HPDE6-E6E7 (cell line): ENCODE data around the gene C15orf39.
"Not testable (repeated sequence)": the region's sequence is repeated elsewhere in the genome, so short reads cannot be mapped to it uniquely, and the experiment has no call there.

Experiments used
- DNase-seq: peaks from one replicate; pipeline ENCODE4 v3.0.0; 2011; ENCODE audit warnings: missing footprints; ENCODE audit errors: extremely low spot score

Gene C15orf39

DNA sequence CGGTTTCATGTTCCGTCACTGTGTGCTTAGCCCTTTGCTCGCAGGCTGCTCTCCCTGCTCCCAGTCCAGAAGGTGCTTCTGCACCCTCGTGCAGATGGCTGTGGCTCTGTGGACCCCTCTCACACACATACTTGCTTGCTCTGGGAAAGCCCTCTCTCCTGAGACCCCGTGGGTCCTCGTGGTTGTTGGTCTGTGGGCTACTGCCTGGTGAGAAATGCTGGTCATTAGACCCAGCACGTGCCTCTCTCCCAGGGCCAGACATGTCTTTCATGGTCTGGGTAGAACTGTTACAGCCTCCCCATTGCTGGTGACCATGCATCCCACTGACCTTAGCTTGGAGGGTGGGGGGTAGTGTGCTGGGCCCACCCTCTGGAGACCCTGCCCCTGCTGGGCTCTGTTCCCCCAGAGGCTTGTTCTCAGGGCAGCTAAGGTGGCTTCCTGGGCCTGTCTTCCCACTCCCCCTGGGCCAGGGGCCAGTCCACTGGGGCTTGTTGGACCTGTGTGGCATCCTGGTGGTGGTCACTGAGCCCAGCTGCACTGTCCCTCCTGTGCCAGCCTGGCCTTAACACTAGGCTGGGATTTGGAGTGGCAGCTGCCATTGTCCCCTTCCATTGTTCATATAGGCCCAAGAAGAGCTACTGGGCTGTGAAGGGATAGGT is 10.6 kb downstream of the C15orf39 start:
- DNase-seq: no peak

DNA sequence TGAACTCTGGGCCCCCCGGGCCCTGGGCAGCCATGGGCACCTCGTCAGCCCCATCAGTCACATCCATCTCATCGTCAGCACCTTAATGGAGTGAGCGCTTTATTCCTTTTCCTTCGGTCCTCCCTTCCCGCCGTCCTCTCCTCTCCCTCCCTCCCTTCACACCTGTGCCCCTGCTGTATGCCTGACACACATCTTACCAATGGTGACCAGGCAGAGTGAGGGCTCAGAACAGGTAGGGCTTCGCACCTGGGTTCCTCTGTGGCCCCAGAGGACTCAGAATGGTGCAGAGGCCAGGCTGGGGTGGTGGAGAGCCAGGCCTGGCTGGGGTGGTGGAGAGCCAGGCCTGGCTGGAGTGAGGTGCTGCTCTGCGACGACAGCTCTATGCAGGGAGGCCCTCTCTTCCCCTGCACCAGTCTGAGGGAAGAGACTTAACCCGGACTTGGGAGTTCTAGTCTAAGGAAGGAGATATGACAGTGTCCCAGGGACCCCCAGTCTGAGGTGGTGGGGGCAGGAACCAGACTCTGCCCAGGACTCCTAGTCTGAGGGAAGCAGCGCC is 11.6 kb downstream of the C15orf39 start:
- no peak for DNase-seq

DNA sequence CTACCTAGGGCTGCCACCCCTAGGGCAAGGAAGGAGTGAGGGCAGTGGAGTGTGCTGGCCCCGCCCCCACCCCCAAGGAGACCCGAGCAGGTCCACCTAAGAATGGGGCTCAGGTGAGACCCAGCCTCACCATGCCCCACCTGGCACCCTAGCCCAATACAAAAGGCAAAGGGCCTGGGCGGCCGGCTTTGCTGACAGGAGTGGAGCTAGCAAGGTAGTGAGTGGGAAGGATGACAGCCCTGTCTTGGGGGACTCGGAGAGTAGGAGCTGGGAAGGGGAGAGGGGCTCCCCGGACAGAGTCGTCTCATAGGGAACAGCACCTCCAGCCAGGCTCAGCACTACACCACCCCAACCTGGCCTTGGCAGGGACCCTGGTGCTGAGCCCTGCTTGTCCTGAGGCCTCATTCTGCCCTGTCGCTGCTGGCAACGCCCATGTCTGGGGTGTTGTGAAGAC is 12.1 kb downstream of the C15orf39 start:
- no peak for DNase-seq

DNA sequence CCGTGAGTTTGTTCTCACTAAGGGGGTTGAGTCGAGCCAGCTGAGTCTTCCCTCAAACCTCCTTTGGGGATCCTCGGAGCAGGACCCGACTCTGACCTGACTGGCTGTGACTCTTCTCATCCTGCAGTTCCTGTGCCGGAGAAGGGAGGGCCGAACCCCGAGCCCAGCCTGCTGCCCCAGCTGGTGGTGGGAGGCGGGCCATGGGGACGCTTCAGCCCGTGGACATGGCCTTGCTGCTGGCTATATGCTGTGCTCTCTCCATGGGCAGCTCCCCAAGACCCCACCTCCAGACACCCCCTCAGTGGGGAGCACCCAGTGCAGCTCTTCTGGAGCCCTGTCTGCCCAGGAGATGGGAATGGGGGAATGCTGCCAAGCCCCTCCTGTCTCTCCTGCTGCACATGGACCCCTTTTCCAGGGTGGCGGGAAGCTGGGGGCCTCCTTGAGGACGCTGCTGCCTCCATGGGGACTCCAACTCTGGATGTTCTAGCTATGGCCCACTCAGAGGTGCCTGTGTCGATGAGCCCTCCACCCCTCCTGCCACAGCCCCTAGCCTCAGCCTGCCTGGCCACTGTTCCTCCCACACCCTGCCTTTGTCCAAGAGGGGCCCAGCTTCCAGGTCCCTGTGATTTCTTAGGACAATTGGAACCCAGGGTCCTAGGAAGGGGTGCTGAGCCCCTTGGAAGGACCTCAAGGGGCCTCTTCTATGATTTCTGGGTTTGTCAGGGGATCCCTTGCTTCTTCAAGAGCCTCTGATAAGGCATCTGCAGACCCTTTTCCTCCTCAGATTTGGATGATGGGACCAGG is 12.8 kb downstream of the C15orf39 start:
- no peak for DNase-seq

DNA sequence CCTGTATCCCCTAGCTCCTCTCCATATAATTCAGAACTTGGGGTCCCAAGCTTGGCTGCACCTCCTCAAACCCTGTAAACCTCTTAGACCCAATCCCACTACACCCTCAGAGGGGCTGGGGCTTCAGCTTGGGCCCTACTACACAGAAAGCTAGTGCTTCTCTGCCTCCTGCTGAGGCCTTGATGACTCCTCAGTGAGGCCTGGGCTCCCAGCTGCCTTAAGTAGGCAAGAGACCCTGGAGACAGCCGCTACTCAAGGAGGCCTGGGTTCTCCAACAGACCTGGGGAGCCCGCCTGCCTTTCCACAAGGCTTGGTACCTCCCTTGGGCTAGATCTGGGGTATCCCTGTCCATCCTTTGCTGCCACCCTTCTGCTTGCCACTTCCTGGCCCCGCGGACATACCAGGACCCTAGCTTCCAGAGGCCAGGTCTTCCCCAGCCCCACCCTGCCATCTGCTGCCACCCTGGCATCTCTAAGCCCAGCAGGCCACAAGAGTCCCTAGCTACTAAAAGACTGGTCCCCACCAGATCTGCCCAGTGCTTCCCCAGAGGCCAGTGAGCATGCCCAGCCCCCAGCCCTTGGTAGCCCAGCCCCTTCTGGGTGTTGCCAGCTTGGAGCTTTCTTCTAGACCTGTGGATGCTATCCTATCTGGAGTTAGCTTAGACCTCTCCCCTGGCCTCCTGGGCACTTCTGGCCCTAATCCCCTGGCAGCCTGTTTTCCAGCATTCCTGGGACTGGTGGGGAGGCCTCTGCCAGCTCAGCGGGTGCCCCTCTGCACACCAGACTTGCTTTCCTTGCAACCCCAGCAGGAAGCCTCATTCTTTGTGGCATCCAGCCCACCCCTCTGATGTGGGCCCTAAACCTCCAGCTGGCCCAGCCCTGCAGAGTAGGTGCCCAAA is 13.7 kb downstream of the C15orf39 start:
- DNase-seq: no peak

DNA sequence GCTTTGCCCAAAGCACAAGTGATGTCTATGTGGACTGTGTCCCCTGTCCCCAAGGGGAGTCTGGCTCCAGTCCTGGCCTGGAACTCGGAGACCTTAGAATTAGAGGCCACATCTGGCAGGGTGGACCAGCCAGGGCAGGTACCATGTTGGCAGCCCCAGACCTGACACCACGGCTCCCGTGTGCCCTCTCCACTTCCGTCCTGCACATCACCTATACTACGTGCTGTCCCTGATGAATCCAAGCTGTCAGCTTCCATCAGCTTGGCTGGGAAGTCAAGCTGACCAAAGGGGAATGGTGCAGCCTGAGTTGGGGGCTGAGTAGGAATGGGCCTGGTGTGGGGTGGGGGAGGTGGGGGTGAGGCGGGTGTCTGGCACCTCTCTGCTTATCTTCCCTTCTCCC is 15.3 kb downstream of the C15orf39 start:
- no peak for DNase-seq

DNA sequence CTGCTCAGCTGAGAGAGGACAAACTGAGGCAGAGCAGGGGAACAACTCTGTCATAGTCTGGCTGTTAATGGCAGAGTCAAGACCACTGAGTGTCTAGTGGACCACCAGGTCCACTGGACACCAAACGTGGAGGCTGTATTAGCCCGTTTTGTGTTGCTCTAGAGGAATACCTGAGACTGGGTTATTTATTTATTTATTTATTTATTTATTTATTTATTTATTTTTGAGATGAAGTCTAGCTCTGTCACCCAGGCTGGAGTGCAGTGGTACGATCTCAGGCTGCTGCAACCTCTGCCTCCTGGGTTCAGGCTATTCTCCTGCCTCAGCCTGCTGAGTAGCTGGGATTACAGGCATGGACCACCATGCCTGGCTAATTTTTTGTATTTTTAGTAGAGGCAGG is 15.9 kb downstream of the C15orf39 start:
- not testable (repeated sequence) for DNase-seq

DNA sequence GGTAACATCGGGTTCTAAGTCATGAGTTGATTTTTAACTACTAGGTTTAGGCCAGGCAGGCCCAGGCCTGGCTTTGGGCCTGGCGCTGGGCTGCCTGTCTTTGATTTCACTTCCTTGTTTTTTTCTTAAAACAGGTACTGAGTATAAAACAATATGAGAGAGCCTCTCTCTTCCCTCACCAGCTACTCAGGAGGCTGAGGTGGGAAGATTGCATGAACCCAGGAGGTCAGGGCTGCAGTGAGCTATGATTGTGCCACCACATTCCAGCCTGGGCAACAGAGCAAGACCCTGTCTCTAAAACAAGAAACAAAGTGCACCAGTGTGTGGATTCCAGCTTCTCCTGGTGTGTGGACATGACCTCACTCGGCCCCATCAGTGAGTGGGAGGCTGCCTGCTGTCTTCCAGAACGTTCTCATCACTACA is 17.8 kb downstream of the C15orf39 start:
- DNase-seq: not testable (repeated sequence)

DNA sequence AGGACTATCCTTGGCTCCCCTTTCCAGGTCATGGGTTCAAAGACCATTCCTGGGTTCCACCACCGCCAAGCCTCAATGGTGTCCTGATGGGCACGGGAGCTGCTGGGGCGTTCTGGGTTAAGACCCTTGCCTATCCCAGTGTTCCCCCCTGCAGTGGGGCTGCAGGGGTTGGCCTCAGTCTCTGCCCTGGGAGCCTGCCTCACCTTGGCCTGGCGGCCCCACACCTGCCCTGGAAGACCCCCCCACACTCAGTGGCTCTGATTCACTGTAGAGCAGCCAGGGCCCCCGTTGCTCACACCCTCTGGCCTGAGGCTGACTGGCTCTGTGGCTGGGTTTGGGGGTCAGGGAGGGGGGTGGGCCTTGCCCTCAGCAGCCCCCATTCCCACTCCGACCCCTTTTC is 22.0 kb downstream of the C15orf39 start:
- DNase-seq: no peak

DNA sequence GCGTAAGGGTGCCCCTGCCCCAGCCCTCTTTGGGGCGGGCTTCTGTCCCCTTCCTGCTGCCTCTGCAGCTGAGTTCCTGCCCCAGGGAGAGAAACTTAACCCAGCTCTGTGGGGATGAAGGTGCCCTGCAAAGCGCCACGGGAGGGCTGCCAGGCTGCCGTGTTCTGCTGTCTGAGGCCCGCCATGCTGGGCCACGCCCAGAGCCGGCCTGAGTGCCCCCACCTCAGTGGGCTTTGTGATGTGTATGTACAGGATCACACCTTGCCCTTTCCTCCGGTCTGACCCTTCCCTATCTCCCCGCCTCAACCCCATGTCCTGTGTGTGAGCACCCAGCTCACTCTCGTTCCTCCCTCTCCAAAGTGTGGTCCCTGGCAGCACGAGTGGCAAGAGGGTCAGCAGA is 22.6 kb downstream of the C15orf39 start:
- DNase-seq: no peak

DNA sequence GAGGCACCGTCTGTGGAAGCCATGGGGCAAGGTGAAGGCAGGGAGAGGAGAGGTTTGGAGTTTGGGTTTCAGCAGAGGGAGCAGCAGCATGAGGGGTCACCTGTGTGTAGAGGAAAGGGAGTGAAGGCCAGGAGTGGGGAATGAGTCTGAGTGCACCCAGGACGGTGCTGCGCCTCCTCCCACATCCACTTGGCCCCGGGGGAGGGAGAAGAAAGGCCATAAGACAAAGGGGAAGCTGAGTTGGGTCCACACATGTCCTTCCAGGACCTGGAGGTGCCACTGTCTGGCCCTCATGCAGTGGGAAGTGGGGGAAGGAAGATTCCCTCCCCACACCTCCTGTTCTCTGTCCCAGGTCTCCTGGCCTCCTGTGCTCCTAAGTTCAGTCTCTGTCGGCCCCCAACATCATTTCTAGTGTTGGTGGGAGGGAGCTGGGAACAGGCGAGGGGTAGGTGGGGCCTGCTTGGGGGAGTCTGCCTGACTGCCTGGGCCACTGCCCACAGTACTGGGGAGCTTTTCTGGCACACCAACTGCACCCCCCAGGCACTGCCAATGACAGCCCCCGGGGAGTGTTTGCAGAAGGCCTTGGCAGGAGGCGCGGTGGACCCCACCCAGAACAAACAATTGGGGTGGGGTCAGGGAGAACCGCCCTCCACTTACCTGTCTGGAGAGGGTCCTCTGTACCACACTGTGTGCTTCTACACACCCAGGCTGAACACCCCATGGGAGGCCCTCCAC is 23.6 kb downstream of the C15orf39 start:
- DNase-seq: not testable (repeated sequence)

DNA sequence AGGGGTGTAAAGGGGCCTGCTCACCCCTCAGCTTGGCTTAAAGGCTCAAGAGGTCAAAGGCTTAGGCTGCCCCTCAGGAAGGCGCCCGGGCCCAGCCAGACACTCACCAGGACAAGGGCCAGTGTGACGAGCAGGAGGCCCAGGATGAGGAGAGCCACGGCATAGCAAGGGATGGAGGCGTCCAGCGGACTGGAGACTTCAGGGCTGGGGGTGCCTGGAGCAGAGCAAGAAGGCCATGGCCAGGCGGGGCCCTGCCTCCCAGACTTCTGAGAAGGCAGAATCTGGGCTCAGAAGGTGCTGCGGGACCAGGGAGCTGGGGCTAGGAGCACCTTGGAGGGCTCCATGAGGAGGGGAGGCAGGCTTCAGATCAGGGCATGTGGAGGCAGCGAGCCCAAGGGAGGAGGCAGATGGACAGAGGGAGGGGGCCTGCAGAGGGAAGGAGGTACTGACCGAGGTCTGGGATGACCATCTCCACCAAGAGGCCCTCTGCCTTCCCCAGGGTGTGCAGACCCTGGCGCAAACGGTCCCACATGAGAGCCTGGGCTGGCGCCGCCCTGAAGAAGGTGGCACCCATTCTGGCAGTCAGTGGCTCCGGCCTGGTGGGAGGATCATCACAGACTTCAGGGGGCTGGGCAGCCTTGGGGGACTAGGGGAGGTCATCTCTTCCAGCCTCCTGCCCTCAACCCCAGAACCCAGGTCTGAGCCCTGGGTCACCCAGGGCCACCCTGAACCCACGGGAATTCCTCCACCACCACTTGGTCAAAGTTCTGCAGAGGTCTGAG is 24.5 kb downstream of the C15orf39 start:
- no peak for DNase-seq

DNA sequence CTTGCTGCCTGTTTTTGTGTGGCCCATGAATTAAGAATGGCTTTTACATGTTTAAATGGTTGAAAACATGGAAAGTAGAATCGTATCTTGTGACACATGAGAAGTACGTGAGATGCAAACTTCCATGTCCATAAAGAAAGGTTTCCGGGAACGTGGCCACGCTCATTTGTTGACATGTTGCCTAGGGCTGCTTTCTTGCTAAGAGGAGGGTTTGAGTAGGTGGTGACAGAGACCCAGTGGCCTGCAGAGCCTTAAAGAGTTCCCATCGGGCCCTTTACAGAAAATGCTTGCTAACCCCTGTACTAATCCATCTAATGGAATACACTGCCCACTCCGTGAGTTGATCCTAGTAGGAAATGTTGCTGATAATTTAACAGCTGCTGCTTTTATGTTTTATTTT is 25.4 kb downstream of the C15orf39 start:
- not testable (repeated sequence) for DNase-seq

DNA sequence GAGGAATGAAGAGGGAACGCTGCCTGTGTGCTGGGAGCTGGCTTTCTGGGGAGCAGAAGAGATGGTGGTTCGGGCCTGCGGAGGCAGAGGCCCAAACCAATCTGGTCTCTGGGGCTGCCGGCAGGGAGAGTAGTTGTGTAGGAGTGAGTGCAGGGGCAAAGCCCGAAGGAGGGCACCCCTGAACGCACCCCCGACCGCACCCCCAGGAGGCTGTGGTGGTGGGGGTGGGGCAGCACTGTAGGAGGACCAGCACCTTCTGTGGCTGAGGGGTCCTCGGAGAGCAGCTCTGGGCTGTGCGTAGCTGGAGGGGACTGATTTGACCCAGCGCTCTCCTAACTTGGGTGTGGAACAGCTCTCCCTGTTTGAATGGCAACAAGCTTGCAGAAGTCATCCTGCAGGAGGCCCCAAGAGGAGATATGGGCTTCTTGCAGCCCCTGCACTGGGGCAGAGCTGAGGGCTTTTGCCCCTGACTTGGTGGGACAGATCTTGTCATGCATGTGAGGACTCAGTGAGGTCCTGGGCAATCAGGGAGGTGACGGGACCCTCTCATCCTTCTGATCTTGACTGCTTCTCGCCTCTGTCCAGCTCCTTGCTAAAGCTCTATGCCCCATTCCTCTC is 26.1 kb downstream of the C15orf39 start:
- DNase-seq: no peak

DNA sequence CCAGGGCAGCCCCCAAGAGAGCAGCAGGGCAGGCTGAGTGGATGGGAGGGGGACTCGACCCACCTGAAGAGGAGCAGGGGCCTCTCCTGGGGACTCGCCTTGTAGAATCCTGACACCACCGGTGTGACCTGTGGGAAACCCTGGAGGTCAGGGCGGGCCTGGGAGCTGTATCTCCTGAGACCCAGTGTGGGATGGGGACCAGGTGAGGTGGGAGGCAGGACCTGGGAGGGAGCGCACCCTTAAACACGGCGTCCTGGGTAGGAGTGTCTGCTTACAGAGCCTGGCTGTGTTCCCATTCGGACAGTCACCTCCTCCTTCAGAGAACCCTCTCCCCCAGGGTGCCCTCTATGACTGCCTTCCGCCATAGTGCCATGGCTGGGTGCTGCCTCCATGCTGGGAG is 27.1 kb downstream of the C15orf39 start:
- no peak for DNase-seq

DNA sequence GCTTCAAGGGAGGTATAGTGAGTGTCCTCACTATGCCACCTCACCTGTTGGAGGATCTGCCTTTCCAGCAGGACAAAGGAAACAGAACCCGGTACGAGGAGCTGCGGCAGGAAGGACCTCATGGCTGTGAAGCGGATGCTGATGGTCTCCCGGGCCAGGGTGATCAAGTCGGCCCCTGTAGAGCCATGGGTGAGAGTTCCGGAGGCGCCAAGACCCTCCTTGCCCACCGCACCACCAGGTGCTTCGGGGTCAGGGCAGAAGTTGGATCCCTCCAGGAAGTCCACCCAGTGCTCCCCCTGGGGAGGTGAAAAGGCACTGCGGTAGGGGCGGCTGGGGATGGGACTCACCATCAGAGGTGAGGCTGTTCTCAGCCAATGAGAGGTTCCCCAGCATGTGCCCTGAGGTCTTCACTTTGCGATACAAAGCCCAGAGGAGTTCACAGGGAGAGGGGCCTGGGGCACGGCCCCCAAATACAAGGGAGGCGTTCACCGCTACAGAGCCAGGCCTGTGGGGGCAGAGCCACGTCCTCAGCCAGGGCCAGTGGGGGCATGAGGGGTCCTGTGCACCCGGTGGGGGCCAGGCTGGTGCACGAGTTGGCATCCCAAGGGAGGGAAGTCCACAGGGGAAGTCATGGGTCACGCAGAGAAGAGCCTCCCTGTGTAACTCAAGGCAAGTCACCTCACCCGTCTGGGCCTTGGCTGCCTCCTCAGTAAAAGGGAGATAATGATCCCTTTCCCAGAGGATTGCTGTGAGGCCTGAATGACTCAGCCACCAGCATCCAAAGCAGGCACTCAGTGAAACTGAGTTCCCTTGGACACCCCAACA is 27.7 kb downstream of the C15orf39 start:
- DNase-seq: no peak

DNA sequence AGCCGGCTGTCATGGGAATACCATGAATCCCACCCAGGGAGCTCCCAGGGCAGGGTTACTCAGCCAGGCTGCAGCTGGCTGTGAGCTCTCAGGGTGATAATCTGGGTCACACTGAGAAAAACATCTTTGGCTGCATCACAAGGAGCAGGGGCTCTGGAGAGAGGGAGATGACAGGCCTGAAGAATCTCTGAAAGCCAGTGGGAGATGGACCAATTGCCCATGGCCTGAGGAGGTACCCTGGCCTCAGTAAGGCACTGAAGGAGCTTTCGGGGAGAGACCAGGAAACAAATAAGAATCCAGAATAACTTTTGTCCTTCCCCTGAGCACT is 28.3 kb downstream of the C15orf39 start:
- no peak for DNase-seq

DNA sequence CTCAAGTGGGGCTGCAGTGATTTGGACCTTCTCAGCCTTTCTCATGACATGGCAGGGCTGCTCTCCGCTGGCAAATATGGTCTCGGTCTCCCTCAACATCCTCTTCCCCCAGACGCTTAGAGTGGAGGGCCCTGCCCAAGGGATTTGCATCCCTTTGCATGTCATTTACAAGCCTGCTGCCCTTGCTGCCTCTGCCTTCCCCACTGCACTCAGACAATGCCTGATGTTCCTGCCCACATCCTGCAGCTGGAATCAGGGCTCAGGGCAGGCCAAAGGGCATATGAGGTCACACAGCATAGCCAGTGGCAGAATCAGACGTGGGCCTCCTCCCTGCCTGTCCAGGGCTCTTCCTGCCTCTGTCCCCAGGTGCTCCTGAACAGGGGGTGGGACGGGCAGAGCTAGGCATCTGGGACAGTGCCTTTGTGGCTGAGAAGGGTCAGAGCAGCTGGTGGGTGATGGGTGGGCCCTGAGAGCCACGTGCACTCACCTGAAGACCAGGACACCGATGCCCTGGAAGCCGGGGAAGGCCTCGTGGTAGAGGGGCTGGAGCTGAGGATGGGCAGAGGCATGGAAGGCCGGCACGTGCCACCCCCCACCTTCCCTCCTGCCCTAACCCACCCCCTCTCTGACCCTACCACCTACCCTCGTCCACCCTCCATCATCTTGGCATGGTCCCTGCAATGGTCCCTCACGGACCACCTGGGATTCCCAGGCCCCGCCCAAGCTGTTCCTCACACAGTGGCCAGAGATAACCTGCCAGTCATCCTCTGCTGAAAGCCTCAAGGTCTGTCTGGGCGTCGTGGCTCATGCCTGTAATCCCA is 29.1 kb downstream of the C15orf39 start:
- DNase-seq: no peak
